NCI-H2107 treated with DMSO at 0.1 percent for 48 hours (cell line): ENCODE results near the gene C3.

Source experiments
- DNase-seq: peaks from one replicate; lab custom pipeline; 2025; ENCODE audit not compliant: unreplicated experiment; lab: John Stamatoyannopoulos, UW

Gene C3

DNA sequence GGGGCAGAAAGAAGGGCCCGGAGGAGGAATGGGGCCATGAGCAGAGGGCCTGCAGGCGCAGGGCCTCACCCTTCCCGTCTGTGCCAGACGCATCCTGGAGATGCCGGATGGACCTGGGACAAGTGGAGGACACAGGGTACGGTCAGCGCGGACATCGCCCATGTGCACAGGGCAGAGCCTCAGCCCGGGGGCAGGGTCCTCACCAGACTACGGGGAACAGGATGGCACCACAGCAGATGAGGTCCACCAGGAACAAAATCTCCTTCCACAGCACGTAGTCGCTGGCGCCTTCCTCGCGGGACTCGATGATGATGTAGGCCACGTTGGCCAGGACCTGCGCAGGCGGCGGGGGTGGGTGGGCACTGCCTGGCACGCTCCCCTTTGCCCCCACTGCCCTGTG is 11.4 kb upstream of the C3 start:
- DNase-seq, result no peak

DNA sequence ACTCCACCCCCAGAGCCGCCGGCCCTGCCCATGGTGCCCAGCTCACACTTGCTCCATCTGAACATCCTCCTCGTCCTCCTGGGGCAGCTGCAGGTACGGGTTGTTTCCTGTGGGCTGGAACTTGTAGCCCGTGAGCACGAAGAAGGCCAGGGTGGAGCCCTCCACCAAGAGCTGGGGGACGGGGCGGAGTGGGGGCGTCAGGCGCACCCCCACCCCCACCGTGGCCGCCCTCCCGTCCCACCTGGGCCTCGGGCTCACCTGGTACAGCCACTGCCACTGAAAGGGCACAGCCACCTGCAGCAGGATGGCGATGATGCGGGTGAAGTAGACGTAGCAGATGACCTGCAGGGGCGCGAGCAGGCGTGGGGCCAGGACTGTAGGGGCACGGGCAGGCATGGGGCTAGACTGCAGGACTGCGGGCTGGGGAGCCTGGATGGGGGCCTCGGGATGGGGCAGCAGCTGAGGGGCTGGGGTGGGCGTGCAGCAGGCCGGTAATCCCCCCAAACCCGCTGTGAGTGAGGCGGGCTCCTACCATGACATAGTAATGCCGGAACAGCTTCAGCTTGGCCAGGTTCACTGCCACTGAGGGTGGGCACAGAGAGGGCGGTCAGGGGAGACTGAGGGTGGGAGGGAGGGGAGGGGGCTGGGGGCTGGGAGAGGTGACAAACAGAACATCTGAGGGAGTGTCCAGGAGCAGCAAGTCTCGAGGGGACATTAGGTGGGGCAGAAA is 10.7 kb upstream of the C3 start:
- DNase-seq, result no peak

DNA sequence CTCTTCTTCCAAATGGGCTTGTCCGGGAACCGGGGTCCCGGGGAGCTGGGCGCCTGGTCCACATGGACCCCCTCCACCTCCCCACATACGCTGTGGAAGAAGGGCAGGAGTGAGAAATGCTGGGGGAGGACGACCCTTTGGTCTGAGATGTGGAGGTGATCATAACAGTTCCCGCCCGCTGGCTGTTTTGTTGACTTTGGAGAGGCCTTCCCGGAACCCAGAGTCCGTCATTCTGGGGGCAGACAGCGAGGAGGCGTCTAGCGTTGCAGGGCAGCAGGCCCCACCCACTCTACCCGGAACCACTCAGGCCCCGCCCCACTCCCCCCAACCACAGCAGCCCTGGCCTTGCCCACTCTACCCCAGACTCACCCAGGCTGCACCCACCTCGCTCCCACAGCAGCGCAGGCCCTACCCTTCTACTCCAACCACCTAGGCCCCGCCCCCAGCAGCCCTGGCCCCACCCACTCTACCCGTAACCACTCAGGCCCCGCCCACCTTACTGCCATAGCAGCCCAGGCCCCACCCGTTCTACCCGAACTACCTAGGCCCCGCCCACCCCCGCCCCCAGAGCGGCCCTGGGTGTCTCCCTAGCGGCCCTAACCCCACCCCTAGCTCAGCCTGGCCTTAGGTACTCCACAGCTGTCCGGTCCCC is 9.8 kb upstream of the C3 start:
- DNase-seq, result no peak

DNA sequence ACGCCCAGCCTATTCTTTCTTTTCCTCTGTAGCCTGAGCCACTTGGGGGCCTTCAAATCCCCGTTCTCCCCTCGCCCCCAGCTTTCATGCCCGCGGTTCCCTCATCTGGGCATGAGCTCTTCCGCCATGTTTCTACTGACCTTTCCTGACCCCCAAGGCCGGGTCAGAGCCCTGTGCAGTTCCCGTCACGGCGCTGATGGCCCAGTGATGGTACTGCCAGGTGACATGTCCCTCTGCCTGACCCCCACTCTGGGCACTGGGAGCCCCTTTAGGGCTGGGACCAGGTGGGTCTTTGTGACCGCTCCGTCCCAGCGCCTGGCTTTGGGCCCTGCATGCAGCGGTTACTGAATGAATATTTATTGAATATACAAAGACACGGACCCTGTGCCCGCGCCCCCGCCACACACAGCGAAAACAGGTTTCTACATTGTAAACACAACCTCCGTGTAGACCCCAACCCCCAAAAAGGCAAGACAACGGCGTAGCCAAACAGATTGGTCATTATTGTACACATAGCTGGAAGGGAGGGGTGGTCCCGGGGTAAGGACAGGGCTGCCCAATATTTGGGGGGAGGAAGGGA is 9.2 kb upstream of the C3 start:
- no peak for DNase-seq

DNA sequence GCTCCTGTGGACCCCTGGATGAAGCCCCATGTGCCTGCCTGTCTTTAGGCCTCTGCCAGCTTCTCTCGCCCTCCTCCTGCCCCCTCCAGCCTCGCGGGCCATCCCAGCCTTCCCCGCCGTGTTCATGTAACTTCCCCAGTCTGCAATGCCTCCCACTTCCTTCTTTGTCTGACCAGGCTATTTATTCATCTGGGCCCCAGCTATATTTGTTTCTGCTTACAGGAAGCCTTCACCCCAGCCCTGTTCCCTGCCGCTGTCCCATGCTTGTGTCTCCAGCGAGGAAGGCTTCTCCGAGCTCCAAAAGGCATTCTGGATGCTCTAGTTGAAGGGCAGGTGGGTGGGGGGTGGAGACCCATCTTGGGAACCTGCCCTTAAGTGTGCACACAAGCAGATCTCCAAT is 7.9 kb upstream of the C3 start:
- DNase-seq, result no peak

DNA sequence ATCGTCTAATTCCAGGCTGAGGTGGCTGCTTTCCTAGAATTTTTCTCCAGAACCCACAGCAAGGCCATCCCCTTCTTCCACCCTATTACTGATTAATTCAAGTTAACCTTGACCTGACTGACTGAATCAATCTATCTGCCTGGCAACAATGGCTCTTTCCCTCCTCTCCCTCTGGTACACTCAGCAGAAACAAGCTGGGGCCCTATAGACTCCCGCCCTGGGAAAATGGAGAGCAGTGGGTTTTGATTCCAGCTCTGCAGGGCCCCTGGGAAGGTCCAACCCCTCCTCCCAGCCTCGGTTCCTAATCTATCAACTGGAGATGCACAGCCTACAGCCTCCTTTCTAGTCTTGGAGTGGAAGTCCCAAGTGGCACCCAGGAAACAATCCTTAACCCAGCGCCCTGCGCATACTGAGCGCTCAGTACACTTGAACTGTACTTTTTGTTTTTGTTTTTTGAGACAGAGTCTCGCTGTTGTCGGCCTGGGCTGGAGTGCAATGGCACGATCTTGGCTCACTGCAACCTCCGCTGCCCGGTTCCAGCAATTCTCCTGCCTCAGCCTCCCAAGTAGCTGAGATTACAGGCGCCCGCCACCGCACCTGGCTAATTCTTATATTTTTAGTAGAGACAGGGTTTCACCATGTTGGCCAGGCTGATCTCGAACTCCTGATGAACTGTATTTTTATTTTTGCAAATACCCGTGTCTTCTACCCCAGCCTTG is 5.2 kb upstream of the C3 start:
- DNase-seq, result no peak

DNA sequence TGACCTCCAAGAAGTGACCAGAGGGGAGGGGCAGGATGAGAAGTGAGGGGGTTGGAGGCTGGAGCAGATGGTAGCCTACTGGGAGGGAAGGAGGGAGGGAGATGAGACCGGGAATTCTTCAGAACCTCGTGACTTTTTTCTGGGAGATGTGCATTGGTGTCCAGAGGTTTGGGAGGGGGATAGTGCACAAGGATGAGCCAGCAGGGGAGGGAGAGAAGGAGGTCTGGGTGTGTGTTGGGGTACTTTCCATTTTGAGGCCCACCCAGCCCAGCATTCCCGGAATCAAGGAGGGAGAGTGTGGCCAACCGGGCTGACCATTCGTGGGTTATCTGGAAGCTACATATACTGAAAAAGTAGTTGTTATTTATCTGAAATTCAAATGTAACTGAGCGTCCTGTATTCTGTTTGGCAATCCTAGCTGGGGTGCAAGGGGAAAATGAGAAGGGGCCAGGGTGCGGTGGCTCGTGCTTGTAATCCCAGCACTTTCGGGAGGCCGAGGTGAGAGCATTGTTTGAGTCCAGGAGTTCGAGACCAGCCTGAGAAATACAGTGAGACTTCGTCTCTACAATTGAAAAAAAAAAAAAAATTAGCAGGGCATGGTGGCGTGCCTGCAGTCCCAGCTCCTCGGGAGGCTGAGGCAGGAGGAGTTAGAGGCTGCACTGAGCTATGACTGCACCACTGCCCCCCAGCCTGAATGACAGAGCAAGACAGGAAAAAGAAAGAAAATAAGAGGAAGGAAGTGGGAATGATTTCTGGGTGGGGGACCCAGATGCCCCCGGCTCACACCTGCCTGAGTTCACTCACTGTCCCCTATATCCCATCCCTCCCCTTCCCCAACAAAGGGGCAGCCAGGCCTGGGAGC is 4.4 kb upstream of the C3 start:
- DNase-seq, result no peak

DNA sequence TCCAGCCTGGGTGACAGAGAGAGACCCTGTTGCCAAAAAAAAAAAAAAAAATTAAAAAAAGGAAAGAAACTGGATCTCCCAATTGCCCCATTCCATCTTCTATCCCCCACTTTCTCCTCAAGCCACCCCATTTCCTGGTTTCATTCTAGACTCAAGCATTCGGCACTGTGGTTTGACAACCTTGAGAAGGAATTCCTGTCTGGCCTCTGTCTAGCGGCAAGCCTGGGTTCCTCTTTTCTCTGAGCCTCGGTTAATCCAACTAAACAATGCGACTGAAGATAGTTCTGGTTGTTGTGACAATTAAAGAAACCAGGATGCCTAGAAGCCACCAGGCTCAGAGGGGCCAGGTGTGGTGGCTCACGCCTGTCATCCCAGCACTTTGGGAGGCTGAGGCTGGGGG is 3.3 kb upstream of the C3 start:
- no peak for DNase-seq

DNA sequence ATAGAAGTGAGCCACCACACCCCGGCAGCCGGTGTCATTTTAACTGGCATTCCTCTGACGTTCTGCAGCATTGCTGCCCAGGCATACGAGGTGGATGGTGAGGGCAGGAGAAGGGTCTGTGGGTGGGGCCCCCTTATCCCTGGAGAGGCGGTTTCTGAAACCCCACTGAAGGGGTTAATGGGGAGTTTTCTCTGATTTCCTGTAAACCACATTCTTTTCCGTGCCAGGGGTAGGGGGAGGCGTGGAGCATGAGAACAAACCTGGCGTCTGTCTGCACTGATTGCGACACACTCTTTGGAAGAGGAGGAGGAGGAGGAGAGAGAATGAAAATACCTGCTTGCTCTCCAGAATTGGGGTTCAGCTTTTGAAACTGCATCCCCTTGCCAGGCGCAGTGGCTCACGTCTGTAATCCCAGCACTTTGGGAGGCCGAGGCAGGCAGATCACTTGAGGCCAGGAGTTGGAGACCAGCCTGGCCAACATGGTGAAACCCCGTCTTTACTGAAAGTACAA is 2.7 kb upstream of the C3 start:
- no peak for DNase-seq

DNA sequence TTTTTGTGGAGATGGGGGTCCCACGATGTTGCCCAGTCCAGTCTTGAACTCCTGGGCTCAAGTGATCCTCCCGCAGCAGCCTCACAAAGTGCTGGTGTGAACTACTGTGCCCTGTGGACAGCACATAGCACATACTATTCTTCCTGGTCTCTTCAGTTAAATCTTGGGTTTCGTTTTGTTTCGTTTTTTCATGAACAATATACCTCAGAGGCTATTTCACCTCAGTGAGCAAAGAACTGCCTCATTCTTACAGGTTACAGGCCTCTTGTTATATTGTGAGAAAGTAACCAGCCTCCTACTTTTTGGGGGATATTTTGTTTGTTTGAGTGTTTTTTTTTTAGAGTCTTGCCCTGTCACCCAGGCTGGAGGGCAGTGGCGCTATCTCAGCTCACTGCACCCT is 1.3 kb upstream of the C3 start:
- no peak for DNase-seq

DNA sequence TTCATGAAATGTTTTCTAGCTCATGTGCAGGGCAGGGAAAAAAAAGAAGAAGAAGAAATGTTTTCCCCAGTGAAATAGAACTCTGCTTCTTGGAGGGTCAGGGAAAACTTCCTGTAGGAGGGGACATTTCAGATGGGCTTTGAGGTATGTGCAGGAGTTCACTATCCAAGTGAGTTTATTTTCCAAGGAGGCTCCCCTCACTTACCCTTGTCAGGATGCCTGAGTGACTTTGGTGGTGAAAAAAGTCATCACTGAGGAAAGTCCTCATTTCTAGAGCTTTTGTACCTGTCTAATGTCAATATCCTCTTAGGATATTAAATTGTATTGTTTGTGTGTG is 656 bp upstream of the C3 start:
- no peak for DNase-seq

DNA sequence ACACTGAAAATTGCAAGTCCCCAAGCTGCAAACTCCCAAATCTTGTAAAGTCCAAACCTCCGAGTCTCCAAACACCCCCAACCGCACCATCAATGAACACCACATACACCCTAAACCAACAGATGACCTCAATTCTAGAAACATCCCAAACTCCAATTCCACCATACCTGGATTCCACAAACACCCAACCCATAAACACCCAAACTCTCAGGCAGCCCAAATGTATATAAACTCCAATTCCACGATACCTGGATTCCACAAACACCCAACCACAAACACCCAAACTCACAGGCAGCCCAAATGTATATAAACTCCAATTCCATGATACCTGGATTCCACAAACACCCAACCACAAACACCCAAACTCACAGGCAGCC is 470 bp downstream of the C3 start:
- no peak for DNase-seq

DNA sequence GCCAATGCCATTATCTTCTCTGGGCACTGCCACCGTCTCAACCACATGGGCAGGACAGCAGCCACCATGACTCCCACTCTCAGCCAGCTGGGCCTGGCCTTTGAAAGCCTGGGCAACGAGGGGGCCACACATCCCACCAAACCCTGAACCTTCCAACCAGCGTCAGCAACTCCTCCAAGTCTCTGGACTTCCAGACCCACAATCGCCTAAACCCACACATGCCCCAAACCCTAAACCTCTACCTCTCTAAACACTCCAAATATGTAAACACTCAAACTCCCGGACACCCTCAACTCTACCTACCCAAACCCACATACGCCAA is 949 bp downstream of the C3 start:
- DNase-seq, result no peak

DNA sequence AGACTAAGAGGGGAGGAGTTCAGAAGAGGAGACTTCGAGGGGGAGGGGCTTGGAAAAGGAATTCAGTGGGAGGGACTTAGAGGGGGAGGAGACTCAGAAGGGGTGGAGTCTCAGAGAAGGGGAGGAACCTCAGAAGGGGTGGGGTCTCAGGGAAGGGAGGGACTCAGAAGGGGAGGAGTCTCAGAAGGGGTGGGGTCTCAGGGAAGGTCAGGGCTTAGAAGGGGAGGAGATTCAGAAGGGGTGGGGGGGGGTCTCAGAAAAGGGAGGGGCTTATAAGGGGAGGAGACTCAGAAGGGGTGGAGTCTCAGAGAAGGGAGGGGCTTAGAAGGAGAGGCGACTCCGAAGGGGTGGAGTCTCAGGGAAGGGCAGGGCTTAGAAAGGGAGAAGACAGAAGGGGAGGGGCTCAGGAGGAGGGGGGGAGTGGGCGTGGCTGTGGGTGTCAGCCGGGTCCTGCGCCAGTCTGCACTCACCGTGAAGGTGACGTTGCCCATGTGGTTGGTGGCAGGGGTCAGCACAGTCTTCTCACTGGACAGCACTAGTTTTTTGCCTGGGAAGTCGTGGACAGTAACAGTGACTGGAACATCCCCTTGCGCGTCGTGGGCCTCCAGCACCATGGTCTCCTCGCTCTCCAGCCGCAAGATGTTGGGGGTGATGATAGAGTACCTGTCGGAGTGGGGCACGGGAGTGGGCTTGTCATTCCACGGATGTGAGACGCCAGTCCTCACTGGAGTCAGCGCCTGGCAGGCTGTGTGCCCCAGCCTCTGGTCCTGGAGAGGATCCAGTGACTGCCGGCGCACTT is 1.5 kb downstream of the C3 start:
- no peak for DNase-seq

DNA sequence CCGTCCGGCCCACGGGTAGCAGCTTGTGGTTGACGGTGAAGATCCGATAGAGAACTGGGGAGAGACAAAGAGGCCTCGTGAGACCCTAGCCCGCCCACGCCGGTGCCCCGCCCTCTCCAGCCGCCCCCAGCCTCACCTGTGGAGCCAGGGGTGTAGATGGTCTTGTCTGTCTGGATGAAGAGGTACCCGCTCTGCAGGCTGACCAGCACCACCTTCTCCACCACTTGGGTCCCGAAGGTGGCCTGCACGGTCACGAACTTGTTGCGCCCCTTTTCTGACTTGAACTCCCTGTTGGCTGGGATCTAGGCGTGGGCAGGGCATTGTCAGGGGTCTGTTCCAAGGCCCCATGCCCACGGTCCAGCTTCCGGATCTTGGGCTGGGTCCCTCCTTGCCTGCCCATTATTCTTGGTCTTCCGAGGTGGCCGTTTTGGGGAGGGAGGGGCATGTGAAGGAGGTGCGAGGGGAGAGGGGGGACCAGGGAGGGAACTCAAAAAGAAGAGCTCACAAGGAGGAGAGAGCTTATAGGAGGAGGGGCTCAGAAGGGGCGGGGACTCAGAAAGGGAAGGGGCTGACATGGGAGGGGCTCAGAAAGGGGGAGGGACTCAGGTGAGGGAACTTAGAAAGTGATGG is 2.2 kb downstream of the C3 start:
- DNase-seq, result no peak

DNA sequence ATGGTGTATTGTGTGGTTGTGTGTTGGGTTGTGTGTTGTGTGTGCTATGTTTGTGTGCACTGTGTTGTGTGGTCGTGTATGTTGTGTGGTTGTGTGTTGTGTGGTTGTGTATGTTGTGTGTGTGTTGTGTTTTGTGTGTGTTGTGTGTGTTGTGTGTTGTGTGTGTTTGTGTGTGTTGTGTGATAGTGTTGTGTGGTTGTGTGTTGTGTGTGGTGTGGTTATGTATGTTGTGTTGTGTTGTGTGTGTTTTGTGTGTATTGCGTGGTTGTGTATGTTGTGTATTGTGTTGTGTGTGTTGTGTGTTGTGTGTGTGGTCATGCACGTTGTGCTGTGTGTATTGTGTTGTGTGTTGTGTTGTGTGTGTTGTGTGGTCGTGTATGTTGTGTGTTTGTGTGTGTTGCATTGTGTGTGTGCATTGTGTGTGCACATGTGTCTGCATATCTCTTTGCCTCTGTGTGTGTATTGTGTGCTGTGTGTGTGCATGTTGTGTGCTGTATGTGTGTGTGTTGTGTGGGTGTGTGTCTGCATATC is 2.9 kb downstream of the C3 start:
- DNase-seq, result no peak

DNA sequence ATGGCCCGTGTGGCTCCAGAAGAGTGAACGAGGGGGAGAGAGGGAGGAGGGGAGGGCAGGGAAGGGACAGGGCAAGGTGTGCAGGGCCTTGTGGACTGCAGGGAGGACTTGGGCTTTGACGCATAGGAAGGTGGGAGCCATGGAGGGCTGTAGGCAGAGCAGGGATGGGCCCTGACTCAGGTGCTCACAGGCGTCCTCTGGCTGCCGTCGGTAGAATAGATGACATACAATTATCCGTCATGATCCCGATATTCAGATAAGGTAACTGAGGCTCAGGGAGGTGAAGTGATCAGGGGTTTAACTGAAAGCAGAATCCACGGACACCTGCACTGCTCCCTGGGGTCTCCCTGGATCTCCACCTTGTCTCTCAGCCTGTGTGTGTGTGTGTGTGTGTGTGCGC is 3.4 kb downstream of the C3 start:
- no peak for DNase-seq

DNA sequence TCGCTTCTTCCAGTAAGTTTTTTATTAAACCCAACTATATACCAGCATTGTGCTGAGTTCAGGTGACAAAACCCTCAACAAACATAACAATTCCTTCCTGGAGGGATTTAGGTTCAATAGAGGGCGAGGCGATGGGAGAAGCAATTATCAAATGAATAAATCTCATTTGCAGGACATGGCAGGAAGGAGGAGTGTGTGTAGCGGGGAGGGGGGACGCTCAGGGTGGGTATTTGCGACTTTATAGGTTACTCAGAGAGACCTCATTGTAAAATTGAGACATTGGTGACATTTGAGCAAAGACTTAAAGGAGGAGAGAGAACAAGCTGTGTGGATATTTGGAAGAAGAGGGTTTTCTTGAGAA is 3.9 kb downstream of the C3 start:
- DNase-seq, result no peak

DNA sequence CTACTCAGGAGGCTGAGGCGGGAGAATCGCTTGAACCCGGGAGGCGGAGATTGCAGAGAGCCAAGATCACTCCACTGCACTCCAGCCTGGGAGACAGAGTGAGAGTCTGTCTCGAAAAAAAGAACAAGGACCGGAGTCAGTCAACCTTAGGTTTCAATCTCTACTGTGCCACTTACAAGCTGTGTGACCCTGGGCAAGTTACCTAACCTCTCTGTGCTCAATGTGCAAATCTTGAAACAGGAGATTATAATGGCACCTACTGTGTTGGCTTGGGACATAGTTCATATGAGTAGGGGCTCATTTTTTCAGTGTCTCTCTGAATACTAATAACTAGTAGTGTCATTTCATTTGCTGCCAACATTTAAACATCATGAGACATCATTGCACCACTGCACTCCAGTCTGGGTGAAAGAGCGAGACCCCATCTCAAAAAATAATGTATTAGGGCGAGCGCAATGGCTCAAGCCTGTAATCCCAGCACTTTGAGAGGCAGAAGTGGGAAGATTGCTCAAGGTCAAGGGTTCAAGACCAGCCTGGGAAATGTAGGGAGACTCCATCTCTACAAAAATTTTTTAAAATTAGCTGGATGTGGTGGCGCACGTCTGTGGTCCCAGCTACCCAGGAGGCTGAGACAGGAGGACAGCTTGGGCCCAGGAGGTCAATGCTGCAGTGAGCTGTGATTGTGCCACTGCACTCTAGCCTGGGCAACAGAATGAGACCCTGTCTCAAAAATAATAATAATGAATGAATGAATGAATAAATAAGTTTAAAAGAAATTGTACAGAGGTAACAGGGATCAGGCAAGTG is 5.5 kb downstream of the C3 start:
- no peak for DNase-seq
